Measurements from ENCODE around the gene SEC61B.

The SEC61B gene

GRCh38 chr9:99221621-99222415 lies at the start of gene SEC61B, which contains the start of gene ALG2:
TSS of gene SEC61B (plus strand) at chr9:99222282. CDS start at chr9:99222364, 82 bp downstream.
TSS of gene ALG2 (minus strand) at chr9:99221942. CDS start at chr9:99221894, 48 bp downstream.
- DNase-seq = peak; percentile 91

GRCh38 chr9:99173570-99174504 lies 48.2 kb upstream of the SEC61B start:
- no peak for DNase-seq

GRCh38 chr9:99176527-99177013 lies 45.5 kb upstream of the SEC61B start:
- no peak for DNase-seq

- no peak for DNase-seq
Measured at GRCh38 chr9:99177576-99178366, 44.3 kb upstream of the SEC61B start.

- DNase-seq = no peak
Measured at GRCh38 chr9:99178912-99179872, 42.9 kb upstream of the SEC61B start.

GRCh38 chr9:99180199-99180598 lies 41.9 kb upstream of the SEC61B start:
- DNase-seq = no peak

- DNase-seq = no peak
Measured at GRCh38 chr9:99180662-99181061, 41.4 kb upstream of the SEC61B start.

- no peak for DNase-seq
Measured at GRCh38 chr9:99181206-99181605, 40.9 kb upstream of the SEC61B start.

GRCh38 chr9:99181621-99182020 lies 40.5 kb upstream of the SEC61B start:
- DNase-seq = no peak

GRCh38 chr9:99182356-99182755 lies 39.7 kb upstream of the SEC61B start:
- no peak for DNase-seq

- no peak for DNase-seq
Measured at GRCh38 chr9:99183616-99184015, 38.5 kb upstream of the SEC61B start.

GRCh38 chr9:99184110-99184474 lies 38.0 kb upstream of the SEC61B start:
- no peak for DNase-seq

- peak; percentile 83 for DNase-seq
Measured at GRCh38 chr9:99184475-99185347, 37.4 kb upstream of the SEC61B start.

- DNase-seq = no peak
Measured at GRCh38 chr9:99185348-99185632, 36.8 kb upstream of the SEC61B start.

- no peak for DNase-seq
Measured at GRCh38 chr9:99185934-99186333, 36.1 kb upstream of the SEC61B start.

GRCh38 chr9:99187311-99187710 lies 34.8 kb upstream of the SEC61B start:
- no peak for DNase-seq

- no peak for DNase-seq
Measured at GRCh38 chr9:99189186-99189585, 32.9 kb upstream of the SEC61B start.

GRCh38 chr9:99189887-99190596 lies 32.0 kb upstream of the SEC61B start:
- DNase-seq = no peak

- DNase-seq = no peak
Measured at GRCh38 chr9:99190597-99191283, 31.3 kb upstream of the SEC61B start.

Measured in NCI-H2029 (cell line).